ENCODE results near the gene KRTAP5-5.
"Not testable (repeated sequence)": the region's sequence is repeated elsewhere in the genome, so short reads cannot be mapped to it uniquely, and the experiment has no call there.

KRTAP5-5 gene, protein sequence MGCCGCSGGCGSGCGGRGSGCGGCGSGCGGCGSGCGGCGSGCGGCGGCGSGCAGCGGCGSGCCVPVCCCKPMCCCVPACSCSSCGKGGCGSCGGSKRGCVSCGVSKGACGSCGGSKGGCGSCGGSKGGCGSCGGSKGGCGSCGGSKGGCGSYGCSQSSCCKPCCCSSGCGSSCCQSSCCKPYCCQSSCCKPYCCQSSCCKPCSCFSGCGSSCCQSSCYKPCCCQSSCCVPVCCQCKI

GRCh38 chr11:1629326-1630185, at the start of gene KRTAP5-5:
Gene KRTAP5-5, plus strand, starts transcription at chr11:1629775. Its CDS starts 66 bp downstream, at chr11:1629841.
- Histone ChIP-seq H3K27ac (ENCODE audit: low read length) (no peak within 1 kb of the TSS), H3K36me3 (ENCODE audit: control insufficient read depth in 2 of 2, insufficient read depth in 2 of 2, low read length in 2 of 2) (no peaks in the 10 kb centered on the region), H3K4me3 (ENCODE audit: low read length in 2 of 2) (no peak within 1 kb of the TSS), H3K27me3 (ENCODE audit: control insufficient read depth in 1 of 2, insufficient read depth in 2 of 2, low read length in 2 of 2) (peaks cover 20 to 33% of the 10 kb centered on the region in 2 donors), H3K4me1 (ENCODE audit: control insufficient read depth, insufficient read depth, low read length) (no peaks in the 10 kb centered on the region), H3K9ac (ENCODE audit: low read length in 2 of 2) (no peak within 1 kb of the TSS), H3K9me3 (ENCODE audit: control insufficient read depth in 2 of 2, low read length in 2 of 2) (no peaks in the 10 kb centered on the region)

- no peaks in the 10 kb centered on the region for H3K9me3 ChIP-seq (ENCODE audit: control insufficient read depth in 2 of 2, low read length in 2 of 2)
- no peaks in the 10 kb centered on the region for H3K36me3 ChIP-seq (ENCODE audit: control insufficient read depth in 2 of 2, insufficient read depth in 2 of 2, low read length in 2 of 2)
- no peak overlapping the region for H3K27ac ChIP-seq (ENCODE audit: low read length)
- no peak overlapping the region for H3K4me3 ChIP-seq (ENCODE audit: low read length in 2 of 2)
- no peaks in the 10 kb centered on the region for H3K27me3 ChIP-seq (ENCODE audit: control insufficient read depth in 1 of 2, insufficient read depth in 2 of 2, low read length in 2 of 2)
- no peak overlapping the region for H3K9ac ChIP-seq (ENCODE audit: low read length in 2 of 2)
- no peaks in the 10 kb centered on the region for H3K4me1 ChIP-seq (ENCODE audit: control insufficient read depth, insufficient read depth, low read length)
Measured at GRCh38 chr11:1581976-1582375, 47.6 kb upstream of the KRTAP5-5 start.

DNA sequence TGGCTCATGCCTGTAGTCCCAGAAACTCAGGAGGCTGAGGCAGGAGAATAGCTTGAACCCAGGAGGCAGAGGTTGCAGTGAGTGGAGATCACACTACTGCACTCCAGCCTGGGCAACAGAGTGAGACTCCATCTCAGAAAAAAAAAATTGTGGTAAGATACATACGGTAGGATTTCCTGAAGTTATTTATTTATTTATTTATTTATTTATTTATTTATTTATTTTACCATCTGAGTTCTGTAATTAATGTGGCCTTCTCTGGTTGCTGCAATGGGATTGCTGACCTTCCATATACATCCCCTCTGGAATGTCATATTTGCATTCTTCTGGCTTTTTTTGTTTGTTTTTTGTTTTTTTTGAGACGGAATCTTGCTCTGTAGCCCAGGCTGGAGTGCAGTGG, 46.7 kb upstream of the KRTAP5-5 start:
- not testable (repeated sequence) for H3K9ac ChIP-seq (ENCODE audit: low read length in 2 of 2); H3K4me1 ChIP-seq (ENCODE audit: control insufficient read depth, insufficient read depth, low read length); H3K36me3 ChIP-seq (ENCODE audit: control insufficient read depth in 2 of 2, insufficient read depth in 2 of 2, low read length in 2 of 2); H3K27me3 ChIP-seq (ENCODE audit: control insufficient read depth in 1 of 2, insufficient read depth in 2 of 2, low read length in 2 of 2); H3K4me3 ChIP-seq (ENCODE audit: low read length in 2 of 2); H3K9me3 ChIP-seq (ENCODE audit: control insufficient read depth in 2 of 2, low read length in 2 of 2); H3K27ac ChIP-seq (ENCODE audit: low read length)

DNA sequence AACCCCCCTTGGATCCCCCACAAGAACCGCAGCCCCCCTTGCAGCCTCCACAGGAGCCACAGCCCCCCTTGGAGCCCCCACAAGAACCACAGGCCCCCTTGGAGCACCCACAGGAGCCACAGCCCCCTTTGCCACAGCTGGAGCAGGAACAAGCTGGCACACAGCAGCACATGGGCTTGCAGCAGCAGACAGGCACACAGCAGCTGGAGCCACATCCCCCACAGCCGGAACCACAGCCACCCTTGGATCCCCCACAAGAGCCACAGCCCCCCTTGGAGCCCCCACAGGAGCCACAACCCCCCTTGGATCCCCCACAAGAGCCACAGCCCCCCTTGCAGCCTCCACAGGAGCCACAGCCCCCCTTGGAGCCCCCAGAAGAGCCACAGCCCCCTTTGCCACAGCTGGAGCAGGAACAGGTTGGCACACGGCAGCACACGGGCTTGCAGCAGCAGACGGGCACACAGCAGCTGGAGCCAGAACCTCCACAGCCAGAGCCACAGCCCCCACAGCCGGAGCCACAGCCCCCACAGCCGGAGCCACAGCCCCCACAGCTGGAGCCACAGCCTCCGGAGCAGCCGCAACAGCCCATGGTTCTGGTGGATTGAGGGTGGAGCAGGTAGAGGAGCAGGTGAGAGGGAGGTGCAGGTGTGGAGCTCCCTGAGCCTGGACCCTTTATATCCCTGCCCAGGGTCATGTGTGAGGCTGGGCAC, 44.8 kb upstream of the KRTAP5-5 start, which contains the start of gene KRTAP5-1:
Gene KRTAP5-1, minus strand, starts transcription at position 623 of the 710 bp plus-strand sequence. Its CDS starts 34 bp downstream, at position 589.
- not testable (repeated sequence) for H3K27ac ChIP-seq (ENCODE audit: low read length); H3K9ac ChIP-seq (ENCODE audit: low read length in 2 of 2); H3K9me3 ChIP-seq (ENCODE audit: control insufficient read depth in 2 of 2, low read length in 2 of 2); H3K36me3 ChIP-seq (ENCODE audit: control insufficient read depth in 2 of 2, insufficient read depth in 2 of 2, low read length in 2 of 2); H3K4me3 ChIP-seq (ENCODE audit: low read length in 2 of 2); H3K27me3 ChIP-seq (ENCODE audit: control insufficient read depth in 1 of 2, insufficient read depth in 2 of 2, low read length in 2 of 2); H3K4me1 ChIP-seq (ENCODE audit: control insufficient read depth, insufficient read depth, low read length)

GRCh38 chr11:1586699-1587098, 42.9 kb upstream of the KRTAP5-5 start:
- Histone ChIP-seq H3K4me3 (ENCODE audit: low read length in 2 of 2) (no peak overlapping the region), H3K4me1 (ENCODE audit: control insufficient read depth, insufficient read depth, low read length) (no peaks in the 10 kb centered on the region), H3K9ac (ENCODE audit: low read length in 2 of 2) (no peak overlapping the region), H3K27me3 (ENCODE audit: control insufficient read depth in 1 of 2, insufficient read depth in 2 of 2, low read length in 2 of 2) (no peaks in the 10 kb centered on the region), H3K27ac (ENCODE audit: low read length) (no peak overlapping the region), H3K9me3 (ENCODE audit: control insufficient read depth in 2 of 2, low read length in 2 of 2) (no peaks in the 10 kb centered on the region), H3K36me3 (ENCODE audit: control insufficient read depth in 2 of 2, insufficient read depth in 2 of 2, low read length in 2 of 2) (no peaks in the 10 kb centered on the region)

GRCh38 chr11:1589191-1589963, 40.2 kb upstream of the KRTAP5-5 start:
- not testable (repeated sequence) for H3K27ac ChIP-seq (ENCODE audit: low read length); H3K4me3 ChIP-seq (ENCODE audit: low read length in 2 of 2); H3K9ac ChIP-seq (ENCODE audit: low read length in 2 of 2); H3K27me3 ChIP-seq (ENCODE audit: control insufficient read depth in 1 of 2, insufficient read depth in 2 of 2, low read length in 2 of 2); H3K9me3 ChIP-seq (ENCODE audit: control insufficient read depth in 2 of 2, low read length in 2 of 2); H3K36me3 ChIP-seq (ENCODE audit: control insufficient read depth in 2 of 2, insufficient read depth in 2 of 2, low read length in 2 of 2); H3K4me1 ChIP-seq (ENCODE audit: control insufficient read depth, insufficient read depth, low read length)

DNA sequence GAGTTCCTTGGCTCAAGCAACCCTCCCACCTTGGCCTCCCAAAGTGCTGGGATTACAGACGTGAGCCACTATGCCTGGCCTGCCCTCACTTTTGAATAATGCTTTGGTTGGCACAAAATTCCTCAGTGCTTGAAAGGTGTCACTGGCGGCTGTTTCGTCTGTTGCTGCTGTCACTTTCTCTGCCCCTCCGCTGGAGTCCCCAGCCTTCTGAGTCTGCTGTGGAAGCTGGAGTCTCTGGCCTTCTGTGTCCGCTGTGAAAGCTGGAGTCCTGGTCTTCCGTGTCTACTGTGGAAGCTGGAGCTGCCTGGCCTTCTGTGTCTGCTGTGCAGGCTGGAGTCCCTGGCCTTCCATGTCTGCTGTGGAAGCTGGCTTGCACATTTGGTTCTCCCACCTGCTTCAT, 39.6 kb upstream of the KRTAP5-5 start:
- Histone ChIP-seq H3K36me3 (ENCODE audit: control insufficient read depth in 2 of 2, insufficient read depth in 2 of 2, low read length in 2 of 2) (no peaks in the 10 kb centered on the region), H3K4me3 (ENCODE audit: low read length in 2 of 2) (no peak overlapping the region), H3K9me3 (ENCODE audit: control insufficient read depth in 2 of 2, low read length in 2 of 2) (no peaks in the 10 kb centered on the region), H3K27me3 (ENCODE audit: control insufficient read depth in 1 of 2, insufficient read depth in 2 of 2, low read length in 2 of 2) (peaks cover 0 to 7% of the 10 kb centered on the region in 2 donors), H3K4me1 (ENCODE audit: control insufficient read depth, insufficient read depth, low read length) (no peaks in the 10 kb centered on the region), H3K27ac (ENCODE audit: low read length) (no peak overlapping the region), H3K9ac (ENCODE audit: low read length in 2 of 2) (no peak overlapping the region)

DNA sequence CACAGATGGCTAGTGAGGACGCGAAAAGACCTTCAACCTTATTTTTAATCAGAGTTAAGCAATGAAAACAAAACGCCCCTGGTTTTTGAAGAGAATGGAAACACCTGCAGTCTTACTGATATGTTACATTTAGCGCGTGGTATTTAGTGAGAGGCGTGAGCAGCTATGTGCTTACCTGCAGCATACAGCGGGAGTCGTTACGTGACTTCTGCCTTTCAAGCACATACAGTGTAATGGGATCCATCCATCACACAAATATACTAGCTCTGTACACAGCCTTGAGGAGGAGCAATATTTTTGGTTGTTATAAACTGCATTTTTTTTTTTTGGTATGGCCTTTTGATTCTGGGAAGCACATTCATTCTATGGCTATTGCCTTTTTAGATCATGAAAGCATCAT, 36.9 kb upstream of the KRTAP5-5 start:
- H3K36me3 ChIP-seq (ENCODE audit: control insufficient read depth in 2 of 2, insufficient read depth in 2 of 2, low read length in 2 of 2): no peaks in the 10 kb centered on the region
- H3K4me1 ChIP-seq (ENCODE audit: control insufficient read depth, insufficient read depth, low read length): no peaks in the 10 kb centered on the region
- H3K4me3 ChIP-seq (ENCODE audit: low read length in 2 of 2): no peak overlapping the region
- H3K9ac ChIP-seq (ENCODE audit: low read length in 2 of 2): no peak overlapping the region
- no peak overlapping the region for H3K27ac ChIP-seq (ENCODE audit: low read length)
- no peaks in the 10 kb centered on the region for H3K9me3 ChIP-seq (ENCODE audit: control insufficient read depth in 2 of 2, low read length in 2 of 2)
- H3K27me3 ChIP-seq (ENCODE audit: control insufficient read depth in 1 of 2, insufficient read depth in 2 of 2, low read length in 2 of 2): peaks cover 5 to 9% of the 10 kb centered on the region in 2 donors

DNA sequence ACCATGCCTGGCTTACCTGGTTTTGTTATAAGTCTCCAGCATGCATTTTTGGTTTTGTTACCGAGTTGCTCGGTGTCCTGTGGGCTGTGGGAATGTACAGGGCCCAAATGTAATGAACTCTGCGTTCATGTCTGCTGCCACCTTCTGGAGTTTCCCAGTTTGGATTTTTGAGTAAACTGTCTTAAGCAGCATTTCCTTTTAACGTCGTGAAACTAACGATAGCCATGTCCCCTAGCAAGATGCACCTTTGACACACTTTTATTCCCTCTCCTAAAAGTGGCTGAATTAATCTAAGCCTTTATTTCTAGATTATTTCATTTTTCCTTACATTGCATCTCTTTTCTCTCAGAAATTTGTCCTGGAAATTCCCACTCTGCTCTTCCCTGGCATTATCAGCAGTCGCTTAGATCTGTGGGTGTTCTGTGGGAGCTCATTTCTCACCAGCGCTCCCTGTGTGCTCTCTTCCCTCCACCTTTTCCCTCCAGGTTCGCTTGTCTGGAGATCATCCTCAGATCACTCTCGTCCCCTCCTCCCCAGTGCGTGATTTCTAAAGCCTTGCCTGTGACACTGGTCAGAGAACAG, 33.5 kb upstream of the KRTAP5-5 start:
- peaks cover 5 to 11% of the 10 kb centered on the region in 2 donors for H3K27me3 ChIP-seq (ENCODE audit: control insufficient read depth in 1 of 2, insufficient read depth in 2 of 2, low read length in 2 of 2)
- H3K4me3 ChIP-seq (ENCODE audit: low read length in 2 of 2); H3K9me3 ChIP-seq (ENCODE audit: control insufficient read depth in 2 of 2, low read length in 2 of 2); H3K9ac ChIP-seq (ENCODE audit: low read length in 2 of 2); H3K36me3 ChIP-seq (ENCODE audit: control insufficient read depth in 2 of 2, insufficient read depth in 2 of 2, low read length in 2 of 2); H3K4me1 ChIP-seq (ENCODE audit: control insufficient read depth, insufficient read depth, low read length); H3K27ac ChIP-seq (ENCODE audit: low read length): not testable (repeated sequence)

DNA sequence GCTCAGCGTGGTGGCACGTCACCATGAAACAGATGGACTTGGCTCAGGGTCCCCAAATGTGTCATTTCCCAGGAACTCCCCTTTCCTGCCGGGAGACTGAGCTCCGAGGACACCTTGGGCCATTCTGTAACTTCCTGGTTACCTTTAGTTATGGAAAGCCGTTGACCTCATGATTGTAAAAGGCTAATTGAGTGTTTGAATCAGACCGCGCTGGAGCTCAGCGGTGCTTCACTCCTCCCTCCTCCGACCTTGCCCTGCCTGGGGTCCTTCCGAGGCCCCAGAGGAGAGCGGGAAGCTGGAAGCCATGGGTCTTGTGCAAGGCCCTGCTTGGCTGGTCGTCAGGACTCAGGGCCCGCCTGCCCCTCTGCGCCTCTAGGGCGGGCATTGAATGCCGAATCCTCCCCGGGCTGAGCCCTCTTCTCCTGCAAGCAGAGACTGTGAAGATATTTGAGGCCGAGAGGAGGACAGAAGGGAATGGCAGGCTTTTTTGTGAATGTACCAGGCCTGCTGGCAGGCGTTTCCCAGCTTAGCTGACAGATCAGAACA, 32.9 kb upstream of the KRTAP5-5 start:
- H3K9ac ChIP-seq (ENCODE audit: low read length in 2 of 2); H3K27ac ChIP-seq (ENCODE audit: low read length); H3K36me3 ChIP-seq (ENCODE audit: control insufficient read depth in 2 of 2, insufficient read depth in 2 of 2, low read length in 2 of 2); H3K4me1 ChIP-seq (ENCODE audit: control insufficient read depth, insufficient read depth, low read length); H3K9me3 ChIP-seq (ENCODE audit: control insufficient read depth in 2 of 2, low read length in 2 of 2); H3K4me3 ChIP-seq (ENCODE audit: low read length in 2 of 2): not testable (repeated sequence)
- H3K27me3 ChIP-seq (ENCODE audit: control insufficient read depth in 1 of 2, insufficient read depth in 2 of 2, low read length in 2 of 2): peaks cover 5 to 11% of the 10 kb centered on the region in 2 donors

All from stomach smooth muscle (tissue), 2 donors.